Measurements from ENCODE around the gene ANLN. TPM values are rescaled to one million over a fixed set of nuclear protein-coding genes. Genes with fewer than 3 reads are reported as not detected.

The ANLN gene, protein sequence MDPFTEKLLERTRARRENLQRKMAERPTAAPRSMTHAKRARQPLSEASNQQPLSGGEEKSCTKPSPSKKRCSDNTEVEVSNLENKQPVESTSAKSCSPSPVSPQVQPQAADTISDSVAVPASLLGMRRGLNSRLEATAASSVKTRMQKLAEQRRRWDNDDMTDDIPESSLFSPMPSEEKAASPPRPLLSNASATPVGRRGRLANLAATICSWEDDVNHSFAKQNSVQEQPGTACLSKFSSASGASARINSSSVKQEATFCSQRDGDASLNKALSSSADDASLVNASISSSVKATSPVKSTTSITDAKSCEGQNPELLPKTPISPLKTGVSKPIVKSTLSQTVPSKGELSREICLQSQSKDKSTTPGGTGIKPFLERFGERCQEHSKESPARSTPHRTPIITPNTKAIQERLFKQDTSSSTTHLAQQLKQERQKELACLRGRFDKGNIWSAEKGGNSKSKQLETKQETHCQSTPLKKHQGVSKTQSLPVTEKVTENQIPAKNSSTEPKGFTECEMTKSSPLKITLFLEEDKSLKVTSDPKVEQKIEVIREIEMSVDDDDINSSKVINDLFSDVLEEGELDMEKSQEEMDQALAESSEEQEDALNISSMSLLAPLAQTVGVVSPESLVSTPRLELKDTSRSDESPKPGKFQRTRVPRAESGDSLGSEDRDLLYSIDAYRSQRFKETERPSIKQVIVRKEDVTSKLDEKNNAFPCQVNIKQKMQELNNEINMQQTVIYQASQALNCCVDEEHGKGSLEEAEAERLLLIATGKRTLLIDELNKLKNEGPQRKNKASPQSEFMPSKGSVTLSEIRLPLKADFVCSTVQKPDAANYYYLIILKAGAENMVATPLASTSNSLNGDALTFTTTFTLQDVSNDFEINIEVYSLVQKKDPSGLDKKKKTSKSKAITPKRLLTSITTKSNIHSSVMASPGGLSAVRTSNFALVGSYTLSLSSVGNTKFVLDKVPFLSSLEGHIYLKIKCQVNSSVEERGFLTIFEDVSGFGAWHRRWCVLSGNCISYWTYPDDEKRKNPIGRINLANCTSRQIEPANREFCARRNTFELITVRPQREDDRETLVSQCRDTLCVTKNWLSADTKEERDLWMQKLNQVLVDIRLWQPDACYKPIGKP
- 0.29 and 0.73 TPM in 2 replicates for total RNA-seq

GRCh38 chr7:36389371-36390198, at the start of gene ANLN:
ANLN (plus strand) TSS chr7:36389862; CDS start chr7:36390027, 165 bp downstream.
- H3K27ac Mint-ChIP-seq, result peak within 1 kb of the TSS; percentile 56

DNA sequence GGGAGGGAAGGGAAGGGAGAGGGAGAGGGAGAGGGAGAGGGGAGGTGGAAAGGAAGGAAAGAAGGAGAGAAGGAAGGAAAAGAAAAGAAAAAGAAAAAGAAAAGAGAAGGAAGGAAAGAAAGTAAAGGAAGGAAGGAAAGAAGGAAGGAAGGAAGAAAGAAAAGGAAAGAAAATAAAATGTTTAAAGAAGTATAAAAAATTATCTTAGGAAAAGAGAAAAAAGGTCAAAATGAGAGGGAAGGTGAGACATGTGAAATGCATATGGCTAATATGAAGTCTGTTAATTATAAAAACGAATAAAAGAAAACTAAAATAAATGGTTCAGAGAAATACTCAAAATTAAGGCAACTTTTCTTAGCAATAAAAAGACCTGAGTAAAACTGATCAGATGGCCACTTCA, 46.1 kb upstream of the ANLN start:
- ATAC-seq (ENCODE audit: low read depth) (no peak), DNase-seq (no peak)
- ChIA-PET POLR2A (no interaction called here), CTCF (no interaction called here)
- intact Hi-C loops (cut with micrococcal nuclease), result no loop called here
- Mint-ChIP-seq H3K4me1 (no peaks in the 10 kb centered on the region), H3K4me3 (no peak overlapping the region), H3K27me3 (peaks cover 11% of the 10 kb centered on the region), H3K9me3 (peaks cover 2% of the 10 kb centered on the region), H3K27ac (no peak overlapping the region), H3K36me3 (ENCODE audit: low read depth) (no peaks in the 10 kb centered on the region)
- TF ChIP-seq, protein P1, sequence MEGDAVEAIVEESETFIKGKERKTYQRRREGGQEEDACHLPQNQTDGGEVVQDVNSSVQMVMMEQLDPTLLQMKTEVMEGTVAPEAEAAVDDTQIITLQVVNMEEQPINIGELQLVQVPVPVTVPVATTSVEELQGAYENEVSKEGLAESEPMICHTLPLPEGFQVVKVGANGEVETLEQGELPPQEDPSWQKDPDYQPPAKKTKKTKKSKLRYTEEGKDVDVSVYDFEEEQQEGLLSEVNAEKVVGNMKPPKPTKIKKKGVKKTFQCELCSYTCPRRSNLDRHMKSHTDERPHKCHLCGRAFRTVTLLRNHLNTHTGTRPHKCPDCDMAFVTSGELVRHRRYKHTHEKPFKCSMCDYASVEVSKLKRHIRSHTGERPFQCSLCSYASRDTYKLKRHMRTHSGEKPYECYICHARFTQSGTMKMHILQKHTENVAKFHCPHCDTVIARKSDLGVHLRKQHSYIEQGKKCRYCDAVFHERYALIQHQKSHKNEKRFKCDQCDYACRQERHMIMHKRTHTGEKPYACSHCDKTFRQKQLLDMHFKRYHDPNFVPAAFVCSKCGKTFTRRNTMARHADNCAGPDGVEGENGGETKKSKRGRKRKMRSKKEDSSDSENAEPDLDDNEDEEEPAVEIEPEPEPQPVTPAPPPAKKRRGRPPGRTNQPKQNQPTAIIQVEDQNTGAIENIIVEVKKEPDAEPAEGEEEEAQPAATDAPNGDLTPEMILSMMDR (IDR thresholded peaks at IDR 0.05), result no peak

More at GRCh38 chr7:36389371-36390198, at the start of gene ANLN:
- intact Hi-C loops (cut with micrococcal nuclease), result loop anchor here (1.0 to 5.0 kb wide), 2 partner anchors 22 to 237 kb away; partner anchors contain the start of gene EEPD1
- Mint-ChIP-seq H3K4me3 (peak within 1 kb of the TSS; percentile 76), H3K36me3 (ENCODE audit: low read depth) (no peaks in the 10 kb centered on the region), H3K4me1 (peaks cover 25% of the 10 kb centered on the region), H3K9me3 (no peaks in the 10 kb centered on the region), H3K27me3 (peaks cover 7% of the 10 kb centered on the region)
- CTCF ChIA-PET, result interaction anchor here (1.5 kb wide), 1 partner anchor 22 kb away, joined by 6 read pairs; a partner anchor contains a TSS
- POLR2A ChIA-PET, result no interaction called here
- TF ChIP-seq, protein P1 (IDR thresholded peaks at IDR 0.05), result no peak
- ATAC-seq (ENCODE audit: low read depth) (peak; percentile 98), DNase-seq (peak; percentile 86)

DNA sequence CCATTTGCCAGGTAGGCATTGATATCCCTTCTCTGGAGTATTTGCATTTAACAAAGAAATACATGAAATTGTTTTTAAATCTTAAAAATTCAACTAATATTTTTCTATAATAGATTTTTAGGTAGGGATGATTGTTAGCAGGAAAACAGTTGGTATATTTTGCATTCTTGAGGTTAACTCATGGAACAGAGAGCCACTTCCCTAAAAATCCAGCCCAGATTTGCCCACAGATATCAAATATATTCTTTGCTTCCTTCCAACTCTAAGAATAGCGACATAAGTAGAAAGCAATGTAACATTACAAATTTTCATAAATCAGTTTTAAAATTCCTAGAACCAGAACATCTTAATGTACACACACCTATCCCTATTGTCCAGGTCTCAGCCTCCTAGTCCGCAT, 45.0 kb upstream of the ANLN start:
- POLR2A ChIA-PET, result no interaction called here
- intact Hi-C loops (cut with micrococcal nuclease), result no loop called here
- no peak for ATAC-seq (ENCODE audit: low read depth)
- Mint-ChIP-seq H3K4me1 (no peaks in the 10 kb centered on the region), H3K9me3 (peaks cover 2% of the 10 kb centered on the region), H3K27ac (no peak overlapping the region), H3K27me3 (peaks cover 14% of the 10 kb centered on the region), H3K36me3 (ENCODE audit: low read depth) (no peaks in the 10 kb centered on the region), H3K4me3 (no peak overlapping the region)
- CTCF ChIA-PET, result no interaction called here
- no peak for DNase-seq
- TF ChIP-seq, protein P1 (IDR thresholded peaks at IDR 0.05), result no peak

DNA sequence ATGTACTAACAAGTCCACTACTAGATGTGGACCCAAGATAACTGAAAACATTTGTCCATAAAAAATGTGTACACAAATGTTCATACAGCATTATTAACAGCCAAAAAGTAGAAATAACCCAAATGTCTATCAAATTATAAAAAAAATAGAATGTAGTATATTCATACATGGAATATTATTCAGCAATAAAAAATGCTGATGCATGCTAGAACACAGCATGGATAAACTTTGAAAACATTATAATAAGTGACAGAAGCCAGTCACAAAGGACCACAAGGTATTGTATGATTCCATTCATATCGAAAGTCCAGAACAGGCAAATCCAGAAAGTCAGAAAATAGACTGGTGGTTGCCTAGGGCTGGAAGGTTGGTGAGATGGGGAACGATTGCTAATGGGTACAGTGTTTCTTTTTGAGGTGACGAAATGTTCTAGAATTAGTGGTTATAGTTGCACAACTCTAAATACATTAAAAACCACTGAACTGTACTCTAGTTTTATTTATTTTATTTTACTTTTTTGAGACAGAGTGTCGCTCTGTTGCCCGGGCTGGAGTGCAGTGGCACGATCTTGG, 43.3 kb upstream of the ANLN start:
- no peak for ATAC-seq (ENCODE audit: low read depth)
- intact Hi-C loops (cut with micrococcal nuclease), result no loop called here
- Mint-ChIP-seq H3K36me3 (ENCODE audit: low read depth) (no peaks in the 10 kb centered on the region), H3K4me3 (no peak overlapping the region), H3K27ac (no peak overlapping the region), H3K9me3 (peaks cover 2% of the 10 kb centered on the region), H3K27me3 (peaks cover 12% of the 10 kb centered on the region), H3K4me1 (no peaks in the 10 kb centered on the region)
- DNase-seq, result no peak
- TF ChIP-seq, protein P1 (IDR thresholded peaks at IDR 0.05), result no peak
- ChIA-PET CTCF (no interaction called here), POLR2A (no interaction called here)

Data from activated B cell treated with CpG ODN at 0.5 μM for 24 hours (primary cell).